Measurements from ENCODE around the gene SRSF4.
"Not testable (repeated sequence)": the region's sequence is repeated elsewhere in the genome, so short reads cannot be mapped to it uniquely, and the experiment has no call there.

The SRSF4 gene

DNA sequence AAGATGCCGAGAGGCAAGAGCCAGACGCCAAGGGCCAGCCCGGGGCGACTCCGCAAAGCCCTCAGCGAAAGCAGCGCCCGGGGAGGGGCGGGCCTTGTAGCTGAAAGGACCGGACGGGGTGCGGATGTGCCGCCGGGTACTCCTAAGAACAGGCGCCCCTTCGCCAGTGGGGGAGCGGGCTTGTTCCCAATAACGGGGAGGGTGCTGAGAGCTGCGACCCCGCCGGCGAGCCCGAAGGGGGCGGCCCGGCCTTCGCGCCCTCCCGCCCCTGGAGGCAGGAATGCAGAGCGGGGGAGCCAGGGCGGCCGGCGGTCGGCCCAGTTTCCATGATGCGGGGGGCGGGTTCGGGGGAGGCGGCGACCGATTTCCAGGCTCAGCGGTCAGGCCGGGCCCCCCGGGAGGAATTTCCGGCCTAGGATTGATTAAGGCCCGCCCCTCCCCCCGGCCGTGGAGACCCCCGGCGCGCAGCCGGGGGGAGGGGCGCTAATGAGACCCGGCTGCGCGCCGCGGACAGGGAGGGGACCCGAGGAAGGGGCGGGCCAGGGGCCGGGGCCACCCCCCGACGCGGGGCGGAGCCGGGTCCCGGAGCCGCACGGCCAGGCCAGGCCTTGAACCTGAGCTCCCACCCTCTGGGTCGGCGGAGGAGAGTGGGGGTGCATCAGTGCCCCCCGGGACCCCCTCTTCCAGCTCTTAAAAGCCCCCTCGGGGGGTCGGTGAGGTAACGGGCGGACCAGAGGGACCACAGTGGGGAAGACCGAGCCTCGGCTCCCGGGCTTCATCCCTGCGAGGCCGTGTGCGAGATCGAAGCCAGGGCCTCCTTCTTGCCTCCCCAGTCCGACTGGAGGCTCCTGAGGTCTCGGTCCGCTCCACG lies 57.1 kb downstream of the SRSF4 start:
- DNase-seq (ENCODE audit: low spot score): no peak

DNA sequence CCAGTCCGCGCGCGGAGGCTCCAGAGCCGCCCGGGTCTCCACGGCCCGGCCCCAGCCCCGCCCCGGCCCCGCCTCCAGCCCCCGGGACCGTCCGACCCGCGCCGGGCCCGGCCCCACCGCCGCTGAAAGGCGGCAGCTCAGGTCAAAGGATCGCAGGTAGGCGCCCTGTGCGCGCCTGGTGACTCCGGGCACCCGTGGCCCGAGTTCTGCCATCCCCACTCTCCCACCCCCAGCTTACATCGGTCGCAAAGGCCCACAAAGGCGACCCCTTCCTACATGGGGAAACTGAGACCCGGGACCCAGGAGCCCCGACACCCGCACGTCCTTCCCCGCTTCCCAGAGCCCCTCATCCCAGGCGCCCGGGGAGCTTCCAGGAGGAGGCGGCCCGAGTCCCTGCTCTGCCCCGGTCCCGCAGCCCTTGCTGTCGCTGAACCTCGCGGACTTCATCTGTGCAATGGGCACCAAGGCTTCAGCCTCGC lies 57.8 kb downstream of the SRSF4 start, which contains the start of gene TMEM200B:
TMEM200B (minus strand) TSS at position 17 of the 479 bp plus-strand sequence. CDS start 2,075 bp downstream, outside the sequence.
- DNase-seq (ENCODE audit: low spot score): no peak

DNA sequence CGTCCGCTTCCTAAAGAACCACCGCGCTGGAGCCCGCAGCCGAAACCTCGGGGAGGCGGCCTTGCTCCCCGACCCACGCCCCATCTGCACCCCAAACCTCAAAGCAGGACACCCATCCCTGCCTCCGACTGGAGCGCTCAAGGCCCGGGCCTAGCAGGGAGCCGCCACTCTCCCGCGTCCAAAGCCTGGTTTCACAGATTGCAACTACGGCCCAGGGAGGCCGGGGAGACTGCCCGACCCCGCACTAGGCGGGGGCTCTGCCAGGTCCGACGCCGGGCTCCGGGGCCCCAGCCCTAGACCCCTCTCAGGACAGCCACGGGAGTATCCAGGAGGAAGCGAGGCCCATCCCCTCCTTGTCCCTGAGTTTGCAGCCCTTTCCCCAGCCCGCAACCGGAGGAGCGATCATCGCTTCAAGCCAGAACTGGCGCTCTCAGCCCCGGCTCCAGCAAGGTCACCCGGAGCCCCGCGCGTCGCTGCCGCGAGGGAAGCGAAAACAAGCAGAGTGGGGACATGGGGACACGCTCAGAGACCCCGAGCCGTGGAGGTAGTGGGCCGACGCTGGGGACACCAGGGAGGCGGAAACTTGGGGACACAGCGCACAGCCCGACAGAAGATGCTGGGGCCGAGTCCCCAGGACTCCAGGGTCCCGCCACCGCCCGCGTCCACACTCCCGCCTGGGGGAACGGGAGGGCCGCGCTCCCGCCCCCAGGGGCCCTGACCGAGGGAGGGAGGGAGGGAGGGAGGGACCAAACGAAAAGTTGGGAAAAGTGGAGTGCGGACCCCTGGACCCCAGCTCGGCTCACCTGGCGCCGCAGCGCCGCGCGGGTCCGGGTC lies 58.4 kb downstream of the SRSF4 start:
- DNase-seq (ENCODE audit: low spot score): no peak

DNA sequence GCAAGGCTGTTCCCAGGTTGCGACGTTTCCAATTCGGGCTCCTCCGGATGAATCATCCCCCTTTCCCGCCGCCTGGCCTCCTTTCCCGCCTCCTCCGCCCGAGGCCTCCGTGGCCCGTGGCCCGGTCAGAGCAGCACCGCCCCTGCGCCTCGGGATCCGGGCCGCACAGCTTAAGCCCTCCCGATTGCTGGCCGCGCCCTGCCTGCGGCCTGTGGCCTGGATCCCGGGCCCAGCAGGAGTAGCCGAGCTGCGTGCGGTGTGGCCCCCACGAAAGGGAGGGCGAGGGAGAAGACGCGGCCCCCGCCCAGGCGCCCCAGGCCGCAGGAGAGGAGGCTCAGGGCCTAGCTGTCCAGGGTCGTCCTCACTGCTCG lies 59.0 kb downstream of the SRSF4 start:
- no peak for DNase-seq (ENCODE audit: low spot score)

DNA sequence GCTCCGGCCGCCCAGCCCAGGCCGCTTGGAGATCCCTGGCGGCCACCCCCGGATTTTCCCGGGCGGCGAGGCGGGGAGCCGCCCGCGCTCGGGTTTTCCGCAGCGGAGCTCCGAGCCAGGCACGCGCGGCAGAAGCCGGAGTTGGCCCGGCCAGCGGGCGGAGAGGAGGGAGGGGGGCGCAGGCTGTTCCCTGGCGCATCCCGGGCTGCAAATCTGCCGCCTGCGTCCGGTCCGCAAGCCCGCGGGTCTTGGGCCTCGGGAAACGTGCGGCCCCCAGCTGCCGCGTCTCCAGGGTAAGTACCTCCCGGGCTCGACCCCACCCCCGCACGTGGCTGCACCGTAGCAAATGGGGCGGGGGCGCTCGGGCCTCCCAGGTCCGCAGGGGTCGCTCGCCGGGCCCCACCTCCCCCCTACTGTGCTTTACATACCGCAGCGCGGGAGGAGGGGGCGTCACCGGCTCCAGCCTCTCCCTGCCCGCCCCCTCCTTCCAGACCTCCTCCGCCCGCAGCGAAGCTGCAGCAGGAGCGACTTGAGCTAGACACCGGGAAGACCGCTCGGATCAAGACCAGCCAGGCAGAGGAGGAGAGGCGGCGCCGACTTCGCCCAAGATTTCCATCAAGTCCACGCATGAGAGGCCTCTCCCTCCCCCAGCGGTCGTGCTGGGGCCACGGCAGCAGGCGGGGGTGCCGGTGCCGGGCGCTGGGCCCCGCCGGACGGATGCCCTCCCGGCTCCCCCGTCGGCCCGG lies 59.6 kb downstream of the SRSF4 start:
- no peak for DNase-seq (ENCODE audit: low spot score)

DNA sequence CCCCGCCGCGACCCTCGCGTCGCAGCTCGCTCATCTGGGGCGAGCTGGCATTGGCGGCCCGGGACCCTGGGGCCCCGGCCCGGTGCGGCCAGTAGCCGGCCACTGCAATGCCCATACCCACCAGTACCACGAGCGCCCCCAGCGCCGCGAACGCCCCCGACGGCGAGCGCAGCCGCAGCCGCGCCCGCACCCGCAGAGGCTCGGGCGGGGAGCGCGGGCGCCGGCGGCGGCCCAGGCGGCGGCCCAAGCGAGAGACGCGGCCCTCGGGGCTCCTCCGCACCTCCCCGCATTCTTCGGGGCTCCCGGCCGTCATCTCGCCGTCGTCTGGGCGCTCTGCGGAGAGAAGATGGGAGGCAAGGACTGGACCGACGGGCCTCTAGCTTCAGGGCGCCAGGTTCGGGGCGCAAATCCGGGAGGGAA lies 60.2 kb downstream of the SRSF4 start:
- DNase-seq (ENCODE audit: low spot score): no peak

DNA sequence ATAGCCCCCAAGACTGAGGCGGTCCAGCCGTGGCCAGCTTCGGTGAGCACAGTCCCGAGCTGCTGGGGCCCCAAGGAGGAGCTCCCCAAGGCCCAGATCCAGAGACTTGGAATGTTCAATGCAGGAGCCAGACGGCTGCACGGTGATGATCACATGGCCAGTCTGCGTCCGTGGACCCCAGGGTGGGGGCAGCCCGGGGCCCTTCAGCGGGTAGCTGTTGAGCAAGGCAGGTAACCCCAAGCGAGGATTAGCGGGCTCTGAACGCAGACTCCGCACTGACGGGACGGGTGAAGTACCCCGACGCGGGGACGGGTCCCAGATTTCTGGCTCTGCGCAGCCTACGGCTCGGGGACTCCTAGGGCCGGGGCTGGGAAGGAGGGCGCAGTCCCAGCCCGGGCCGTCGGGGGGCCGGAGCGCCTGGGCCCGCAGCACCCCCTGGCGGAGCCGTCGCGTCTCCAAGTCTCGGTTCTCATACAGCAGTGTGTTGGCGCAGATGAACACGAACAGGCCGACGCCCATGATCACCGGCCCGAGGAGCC lies 60.7 kb downstream of the SRSF4 start:
- DNase-seq (ENCODE audit: low spot score): no peak

DNA sequence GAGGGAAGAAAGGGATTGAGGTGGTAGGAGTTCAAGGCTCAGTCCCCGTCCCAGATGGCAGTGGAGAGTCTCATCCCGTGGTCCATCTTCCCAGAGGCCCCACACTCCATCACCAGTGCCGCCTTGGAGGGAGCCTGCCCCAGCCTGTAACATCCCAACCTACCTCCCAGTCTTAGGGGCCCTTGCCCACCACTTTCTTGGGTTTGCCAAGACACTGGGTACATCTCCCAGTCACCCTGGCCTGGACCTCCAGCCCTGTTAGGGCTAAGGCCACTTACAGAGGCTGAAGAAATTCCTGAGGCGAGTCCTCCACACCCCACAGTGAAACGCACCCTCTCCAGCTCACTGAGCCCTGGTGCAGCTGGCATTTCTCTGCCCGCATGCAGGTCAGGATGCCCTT lies 61.3 kb downstream of the SRSF4 start:
- no peak for DNase-seq (ENCODE audit: low spot score)

DNA sequence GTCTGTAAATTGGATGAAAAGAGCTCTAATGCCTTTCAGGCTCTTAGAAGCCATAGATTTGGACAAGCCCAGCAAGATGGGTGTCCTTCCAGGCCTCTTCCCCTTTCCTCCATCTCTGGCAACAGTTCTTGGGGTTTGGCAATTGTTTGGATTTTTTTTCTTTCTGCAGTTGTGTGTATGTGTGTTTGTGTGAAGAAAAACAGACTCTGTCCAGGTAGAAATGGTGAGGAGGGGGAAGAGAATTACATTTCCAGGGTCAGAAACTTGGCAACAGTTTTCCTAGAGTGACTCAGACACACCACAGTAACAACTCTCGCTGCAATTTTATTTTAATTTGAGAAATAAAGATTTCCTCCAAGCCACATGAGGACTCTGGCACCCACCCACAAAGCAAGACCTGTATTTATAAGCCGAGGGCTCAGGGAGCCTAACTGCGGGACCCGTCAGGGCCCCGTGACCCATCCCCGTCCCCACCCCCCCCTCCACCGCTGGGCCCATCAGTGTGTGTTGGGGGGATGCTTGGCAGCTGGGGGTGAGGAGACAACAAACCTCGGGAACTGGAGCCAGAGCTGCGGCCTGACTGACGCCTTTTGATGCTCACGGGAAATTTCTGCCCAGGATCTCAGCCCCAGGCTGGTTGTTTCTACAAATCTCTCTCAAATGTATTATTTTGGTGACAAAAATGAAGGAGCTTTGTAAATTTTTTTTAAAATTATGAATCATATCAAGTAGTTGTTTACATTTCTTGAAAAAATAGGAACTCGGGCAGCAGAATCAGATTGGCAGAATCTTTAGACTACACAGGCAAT lies 62.4 kb downstream of the SRSF4 start:
- no peak for DNase-seq (ENCODE audit: low spot score)

DNA sequence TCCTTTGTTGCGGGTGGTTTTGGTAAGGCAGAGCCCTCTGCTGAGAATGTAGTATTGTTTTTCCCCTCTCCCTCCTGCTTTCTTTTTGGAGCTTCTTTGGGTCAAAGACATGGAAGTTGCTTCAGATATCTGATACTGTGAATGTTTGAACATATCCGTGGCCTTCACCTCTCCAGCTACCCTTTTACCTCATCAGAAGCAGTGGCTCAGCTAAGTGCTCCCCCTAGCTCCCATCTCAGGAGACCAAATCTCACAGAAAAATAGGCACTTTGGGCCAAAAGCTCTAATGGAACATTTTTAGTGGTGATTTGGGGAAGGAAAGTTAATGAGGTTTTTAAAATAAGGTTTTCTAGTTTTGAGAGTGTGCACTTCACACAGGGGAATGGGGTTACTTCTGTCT lies 64.3 kb downstream of the SRSF4 start:
- no peak for DNase-seq (ENCODE audit: low spot score)

DNA sequence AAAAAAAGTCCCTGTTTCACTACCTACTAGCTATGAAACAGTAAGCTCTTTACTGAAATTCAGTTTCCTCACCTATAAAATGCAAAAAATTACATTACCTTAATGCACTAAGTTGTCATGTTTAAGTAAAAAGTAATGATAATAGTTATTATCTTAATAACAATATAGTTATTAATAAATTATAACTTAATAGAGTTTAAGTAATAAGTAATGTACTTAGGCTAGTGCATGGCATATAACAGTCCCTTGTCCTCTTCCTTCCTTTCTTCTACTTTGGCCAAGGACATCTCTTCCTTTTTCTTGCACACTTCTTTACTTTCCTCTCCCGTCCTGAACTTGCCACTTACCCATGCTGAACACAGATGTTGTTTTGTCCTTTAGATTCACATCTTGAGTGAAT lies 67.0 kb downstream of the SRSF4 start:
- no peak for DNase-seq (ENCODE audit: low spot score)

DNA sequence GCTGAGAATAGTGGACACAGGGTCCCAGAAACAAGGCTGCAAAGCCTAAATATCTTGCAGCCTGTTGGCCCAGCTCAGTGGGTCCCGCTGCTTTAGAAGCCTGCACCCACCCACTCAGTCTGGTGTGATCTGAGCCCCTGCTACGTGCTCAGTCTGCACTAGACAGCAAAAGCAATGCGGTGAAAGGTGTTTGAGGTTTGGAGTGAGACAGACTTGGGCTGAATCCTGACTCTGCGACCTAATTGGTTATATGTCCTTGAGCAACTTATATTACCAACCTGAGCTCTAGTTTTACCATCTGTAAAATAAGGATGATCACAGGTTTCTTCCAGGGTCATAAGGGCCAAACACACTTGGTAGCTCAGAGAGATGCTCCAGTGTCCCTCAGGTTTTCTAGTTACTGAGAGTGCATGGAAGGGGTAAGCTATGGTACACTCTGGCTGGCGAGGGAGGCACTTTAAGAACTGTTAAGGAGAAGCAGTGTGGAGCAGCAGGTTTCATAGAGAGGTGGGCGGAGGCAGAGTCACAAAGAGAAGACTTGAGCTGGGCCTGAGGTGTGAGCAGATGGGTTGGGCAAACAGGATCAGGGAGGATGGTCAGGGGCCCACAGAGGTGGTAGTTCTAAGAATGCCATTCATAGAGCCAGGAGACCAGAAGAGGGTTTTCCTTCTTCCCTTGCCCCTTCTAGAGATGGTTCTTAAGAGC lies 68.1 kb downstream of the SRSF4 start:
- DNase-seq (ENCODE audit: low spot score): no peak

DNA sequence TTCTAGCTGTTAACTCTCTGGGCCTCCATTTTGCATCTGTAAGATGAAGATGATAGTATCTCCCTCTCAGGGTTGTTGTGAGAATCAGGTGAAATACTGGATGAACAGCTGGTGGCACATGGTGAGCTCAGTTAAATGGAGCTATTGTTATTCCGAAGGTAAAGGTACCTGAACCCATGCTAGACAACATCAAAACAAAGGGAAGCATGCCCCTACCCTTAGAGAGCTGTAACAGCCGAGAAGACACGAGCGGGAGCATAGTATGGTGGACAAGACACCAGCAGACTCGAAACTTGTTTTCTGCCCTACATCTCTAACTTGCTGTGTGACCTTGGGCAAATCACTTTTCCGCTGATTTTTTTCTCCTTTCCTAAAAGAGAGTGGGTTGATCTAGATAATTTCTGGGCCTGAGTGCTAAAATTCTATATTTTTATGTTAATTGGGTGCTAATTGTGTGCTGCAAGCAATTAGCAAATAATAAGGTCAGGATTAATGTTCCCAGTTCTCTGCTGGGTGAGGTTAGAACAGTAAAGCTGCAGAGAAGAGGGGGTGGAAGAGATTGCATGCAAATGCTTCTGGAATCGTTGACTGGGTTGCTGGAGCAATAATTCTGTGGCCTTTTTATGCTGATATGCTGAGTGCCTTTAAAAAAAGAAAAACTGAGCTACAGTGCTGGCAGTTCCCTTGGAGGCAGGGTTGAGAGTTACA lies 68.8 kb downstream of the SRSF4 start:
- no peak for DNase-seq (ENCODE audit: low spot score)

DNA sequence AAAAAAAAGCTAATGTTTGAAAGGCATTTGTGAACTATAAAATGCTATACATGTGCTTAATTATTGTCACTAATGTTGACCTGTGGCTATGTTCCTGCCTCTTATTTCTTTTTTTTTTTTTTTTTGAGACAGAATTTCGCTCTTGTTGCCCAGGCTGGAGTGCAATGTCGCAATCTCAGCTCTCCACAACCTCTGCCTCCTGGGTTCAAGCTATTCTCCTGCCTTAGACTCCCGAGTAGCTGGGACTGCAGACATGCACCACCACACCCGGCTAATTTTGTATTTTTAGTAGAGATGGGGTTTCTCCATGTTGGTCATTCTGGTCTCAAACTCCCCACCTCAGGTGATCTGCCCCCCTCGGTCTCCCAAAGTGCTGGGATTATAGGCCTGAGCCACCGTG lies 73.7 kb downstream of the SRSF4 start:
- not testable (repeated sequence) for DNase-seq (ENCODE audit: low spot score)

DNA sequence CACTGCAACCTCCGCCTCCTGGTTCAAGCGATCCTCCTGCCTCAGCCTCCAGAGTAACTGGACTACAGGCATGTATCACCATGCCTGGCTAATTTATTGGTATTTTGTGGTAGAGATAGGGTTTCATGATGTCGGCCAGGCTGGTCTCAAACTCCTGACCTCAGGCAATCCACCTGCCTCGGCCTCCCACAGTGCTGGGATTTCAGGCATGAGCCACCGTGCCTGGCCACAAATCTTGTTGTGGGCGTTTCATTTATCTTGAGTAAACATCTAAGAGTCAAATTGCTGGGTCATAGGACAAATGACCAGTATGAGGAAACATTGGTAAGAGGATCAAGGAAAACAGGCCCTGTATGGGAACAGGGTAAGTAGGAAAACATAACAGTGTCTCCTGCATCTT lies 75.9 kb downstream of the SRSF4 start:
- no peak for DNase-seq (ENCODE audit: low spot score)

DNA sequence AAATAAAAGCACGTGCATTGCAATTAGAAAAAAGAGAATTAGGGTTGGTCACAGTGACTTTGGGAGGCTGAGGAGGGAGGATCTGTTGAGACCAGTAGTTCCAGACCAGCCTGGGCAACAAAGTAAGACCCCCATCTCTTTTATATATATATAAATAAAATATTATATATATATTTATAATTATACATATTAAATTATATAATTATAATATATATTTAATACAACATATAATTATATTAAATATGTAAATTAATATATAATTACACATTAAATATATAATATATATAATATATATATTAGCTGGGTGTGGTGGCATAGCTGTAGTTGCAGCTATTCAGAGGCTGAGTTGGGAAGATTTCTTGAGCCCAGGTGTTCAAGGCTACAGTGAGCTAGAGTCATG lies 81.2 kb downstream of the SRSF4 start:
- DNase-seq (ENCODE audit: low spot score): no peak

DNA sequence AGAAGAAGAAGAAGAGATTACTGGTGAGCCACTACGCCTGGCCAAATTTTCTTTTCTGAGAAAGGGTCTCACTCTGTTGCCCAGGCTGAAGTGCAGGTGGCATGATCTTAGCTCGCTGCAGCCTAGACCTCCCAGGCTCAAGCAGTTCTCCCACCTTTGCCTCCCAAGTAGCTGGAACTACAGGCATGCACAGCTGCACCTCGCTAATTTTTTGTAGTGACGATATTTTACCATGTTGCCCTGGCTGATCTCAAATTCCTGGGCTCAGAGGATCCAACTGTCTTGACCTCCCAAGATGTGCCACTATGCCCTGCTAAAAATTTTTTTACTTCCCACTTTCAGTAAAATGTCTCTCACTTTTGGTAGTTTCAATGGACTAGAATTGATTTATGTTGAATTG lies 82.4 kb downstream of the SRSF4 start:
- DNase-seq (ENCODE audit: low spot score): no peak
